Kidney tubule cell (primary cell): Measurements from ENCODE around the gene SELENBP1.

ENCODE experiments used
- DNase-seq: peaks from one replicate; pipeline ENCODE4 v3.0.0-alpha.2; 2018; ENCODE audit warnings: low spot score

The SELENBP1 gene

GRCh38 chr1:151343587-151343986 lies 28.9 kb downstream of the SELENBP1 start:
- DNase-seq, result no peak

GRCh38 chr1:151342569-151342968 lies 29.9 kb downstream of the SELENBP1 start:
- no peak for DNase-seq

- DNase-seq, result no peak
Measured at GRCh38 chr1:151342021-151342420, 30.5 kb downstream of the SELENBP1 start.

GRCh38 chr1:151340870-151341754 lies 31.4 kb downstream of the SELENBP1 start:
- DNase-seq, result peak; percentile 77

- no peak for DNase-seq
Measured at GRCh38 chr1:151336556-151336955, 35.9 kb downstream of the SELENBP1 start.

GRCh38 chr1:151334822-151335221 lies 37.7 kb downstream of the SELENBP1 start:
- DNase-seq, result no peak

- no peak for DNase-seq
Measured at GRCh38 chr1:151327903-151328674, 44.4 kb downstream of the SELENBP1 start.

- DNase-seq, result peak; percentile 98
Measured at GRCh38 chr1:151327223-151327902, 45.1 kb downstream of the SELENBP1 start, which contains the start of gene PI4KB. TSS of gene PI4KB (minus strand) at chr1:151327416. CDS start at chr1:151316481, 10,935 bp downstream.

GRCh38 chr1:151326619-151327222 lies 45.8 kb downstream of the SELENBP1 start:
- DNase-seq, result peak; percentile 52

GRCh38 chr1:151325646-151326429 lies 46.7 kb downstream of the SELENBP1 start:
- DNase-seq, result peak; percentile 46

- DNase-seq, result no peak
Measured at GRCh38 chr1:151325231-151325630, 47.3 kb downstream of the SELENBP1 start.

- no peak for DNase-seq
Measured at GRCh38 chr1:151324390-151324930, 48.0 kb downstream of the SELENBP1 start.

- no peak for DNase-seq
Measured at GRCh38 chr1:151318975-151319374, 53.5 kb downstream of the SELENBP1 start.

GRCh38 chr1:151315565-151316235 lies 56.8 kb downstream of the SELENBP1 start:
- no peak for DNase-seq
